Measurements from ENCODE around the gene DPP6.

The DPP6 gene

GRCh38 chr7:154568346-154568745 is 516.1 kb downstream of the DPP6 start:
- peak in 1 of 2 donors; percentile 27 for DNase-seq

- DNase-seq: no peak
These were observed 517.7 kb downstream of the DPP6 start for GRCh38 chr7:154569916-154570315.

- no peak for DNase-seq
These were observed 519.6 kb downstream of the DPP6 start for GRCh38 chr7:154571772-154572171.

- DNase-seq: no peak
These were observed 522.0 kb downstream of the DPP6 start for GRCh38 chr7:154574235-154574634.

- DNase-seq: no peak
These were observed 523.3 kb downstream of the DPP6 start for GRCh38 chr7:154575497-154575896.

- no peak for DNase-seq
These were observed 524.4 kb downstream of the DPP6 start for GRCh38 chr7:154576604-154577003.

GRCh38 chr7:154577141-154577873 is 525.1 kb downstream of the DPP6 start:
- no peak for DNase-seq

- no peak for DNase-seq
These were observed 526.1 kb downstream of the DPP6 start for GRCh38 chr7:154578336-154578735.

- no peak for DNase-seq
These were observed 527.5 kb downstream of the DPP6 start for GRCh38 chr7:154579711-154580110.

GRCh38 chr7:154581251-154581890 is 529.2 kb downstream of the DPP6 start:
- no peak for DNase-seq

GRCh38 chr7:154583454-154583853 is 531.3 kb downstream of the DPP6 start:
- DNase-seq: no peak

GRCh38 chr7:154584352-154585252 is 532.4 kb downstream of the DPP6 start:
- peak in 1 of 2 donors; percentile 68 for DNase-seq

- no peak for DNase-seq
These were observed 535.6 kb downstream of the DPP6 start for GRCh38 chr7:154587792-154588191.

- peak; percentile 66 to 78 for DNase-seq
These were observed 539.3 kb downstream of the DPP6 start for GRCh38 chr7:154591544-154591943.

GRCh38 chr7:154592388-154592787 is 540.2 kb downstream of the DPP6 start:
- DNase-seq: no peak

- peak; percentile 31 to 41 for DNase-seq
These were observed 546.2 kb downstream of the DPP6 start for GRCh38 chr7:154598396-154598795.

- no peak for DNase-seq
These were observed 546.7 kb downstream of the DPP6 start for GRCh38 chr7:154598864-154599263.

GRCh38 chr7:154610903-154611302 is 558.7 kb downstream of the DPP6 start:
- DNase-seq: no peak

- DNase-seq: no peak
These were observed 561.6 kb downstream of the DPP6 start for GRCh38 chr7:154613811-154614210.

- no peak for DNase-seq
These were observed 568.0 kb downstream of the DPP6 start for GRCh38 chr7:154620141-154620755.

GRCh38 chr7:154623399-154623798 is 571.2 kb downstream of the DPP6 start:
- no peak for DNase-seq

GRCh38 chr7:154627646-154628290 is 575.6 kb downstream of the DPP6 start:
- DNase-seq: no peak
